LNCAP (cell line): ENCODE results near the gene LBR.

Experiments used
- TF ChIP-seq, protein P1 (sequence below): fragments of 450-650 bp; IDR thresholded peaks from 2 replicates; pipeline ENCODE4 v1.5.1; 2017; ENCODE audit warnings: mild to moderate bottlenecking

The LBR gene

DNA sequence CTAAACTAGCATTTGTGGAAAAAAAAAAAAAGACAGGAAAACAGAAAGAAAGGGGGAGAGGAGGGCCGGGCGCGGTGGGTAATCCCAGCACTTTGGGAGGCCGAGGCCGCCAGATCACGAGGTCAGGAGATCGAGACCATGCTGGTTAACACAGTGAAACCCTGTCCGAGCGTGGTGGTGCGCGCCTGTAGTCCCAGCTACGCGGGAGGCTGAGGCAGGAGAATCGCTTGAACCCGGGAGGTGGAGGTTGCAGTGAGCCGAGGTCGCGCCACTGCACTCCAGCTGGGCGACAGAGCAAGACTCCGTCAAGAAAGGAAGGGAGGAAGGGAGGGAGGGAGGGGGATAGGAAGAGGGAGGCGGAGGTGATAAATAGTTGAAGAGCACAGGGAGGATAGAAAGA lies 54.7 kb downstream of the LBR start:
- TF ChIP-seq, protein P1, sequence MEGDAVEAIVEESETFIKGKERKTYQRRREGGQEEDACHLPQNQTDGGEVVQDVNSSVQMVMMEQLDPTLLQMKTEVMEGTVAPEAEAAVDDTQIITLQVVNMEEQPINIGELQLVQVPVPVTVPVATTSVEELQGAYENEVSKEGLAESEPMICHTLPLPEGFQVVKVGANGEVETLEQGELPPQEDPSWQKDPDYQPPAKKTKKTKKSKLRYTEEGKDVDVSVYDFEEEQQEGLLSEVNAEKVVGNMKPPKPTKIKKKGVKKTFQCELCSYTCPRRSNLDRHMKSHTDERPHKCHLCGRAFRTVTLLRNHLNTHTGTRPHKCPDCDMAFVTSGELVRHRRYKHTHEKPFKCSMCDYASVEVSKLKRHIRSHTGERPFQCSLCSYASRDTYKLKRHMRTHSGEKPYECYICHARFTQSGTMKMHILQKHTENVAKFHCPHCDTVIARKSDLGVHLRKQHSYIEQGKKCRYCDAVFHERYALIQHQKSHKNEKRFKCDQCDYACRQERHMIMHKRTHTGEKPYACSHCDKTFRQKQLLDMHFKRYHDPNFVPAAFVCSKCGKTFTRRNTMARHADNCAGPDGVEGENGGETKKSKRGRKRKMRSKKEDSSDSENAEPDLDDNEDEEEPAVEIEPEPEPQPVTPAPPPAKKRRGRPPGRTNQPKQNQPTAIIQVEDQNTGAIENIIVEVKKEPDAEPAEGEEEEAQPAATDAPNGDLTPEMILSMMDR, result no peak

DNA sequence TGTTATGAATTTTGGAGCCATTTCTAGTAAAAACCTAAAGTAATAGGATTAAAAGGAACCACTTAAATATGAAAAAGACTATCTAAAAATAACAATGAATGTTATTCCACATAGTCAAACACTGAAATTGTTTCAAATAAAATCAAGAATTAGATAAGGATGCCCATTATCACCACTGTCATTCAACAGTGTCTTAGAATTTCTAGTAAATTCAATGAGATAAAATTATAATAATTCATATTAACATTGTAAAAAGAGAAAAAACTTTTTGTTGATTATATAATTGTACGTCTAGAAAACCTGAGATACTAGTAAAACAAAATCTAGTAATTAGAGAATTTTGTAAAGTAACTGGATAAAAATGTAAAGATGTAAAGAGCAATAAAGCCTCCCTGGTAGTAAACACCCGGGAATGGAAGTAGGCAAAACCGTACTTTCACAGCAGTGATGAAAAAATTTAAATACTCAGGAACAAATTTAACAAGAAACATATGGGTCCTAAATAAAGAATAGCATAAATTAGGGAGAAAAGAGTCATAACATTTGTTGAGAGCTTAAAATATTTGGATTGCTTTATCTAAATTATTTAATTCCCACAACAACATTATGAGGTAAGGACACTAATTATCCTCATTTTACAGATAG lies 56.4 kb downstream of the LBR start:
- TF ChIP-seq, protein P1, result no peak

DNA sequence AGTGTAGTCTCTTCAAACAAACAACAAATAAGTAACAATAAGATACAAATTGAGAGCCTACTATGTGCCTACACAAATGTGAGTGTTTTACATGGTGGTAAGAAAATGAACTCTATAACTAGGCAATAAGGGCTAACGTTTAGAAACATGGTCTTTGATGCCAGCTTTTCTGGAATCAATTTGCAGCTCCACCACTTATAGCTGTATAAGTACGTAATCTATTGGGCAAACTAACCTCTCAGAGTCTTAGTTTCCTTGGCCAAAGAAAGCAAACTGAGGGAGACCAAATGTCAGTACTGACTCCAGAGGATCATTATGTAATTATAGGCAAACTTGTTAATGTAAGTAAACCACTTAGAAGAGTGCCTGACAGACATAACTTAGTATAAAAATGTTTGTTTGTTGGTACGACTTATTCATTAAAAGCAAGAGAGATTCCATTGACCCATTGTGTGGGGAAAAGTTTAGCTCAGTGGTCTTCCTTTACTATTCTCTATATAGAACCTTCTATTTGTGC lies 59.7 kb downstream of the LBR start:
- TF ChIP-seq, protein P1, result no peak

DNA sequence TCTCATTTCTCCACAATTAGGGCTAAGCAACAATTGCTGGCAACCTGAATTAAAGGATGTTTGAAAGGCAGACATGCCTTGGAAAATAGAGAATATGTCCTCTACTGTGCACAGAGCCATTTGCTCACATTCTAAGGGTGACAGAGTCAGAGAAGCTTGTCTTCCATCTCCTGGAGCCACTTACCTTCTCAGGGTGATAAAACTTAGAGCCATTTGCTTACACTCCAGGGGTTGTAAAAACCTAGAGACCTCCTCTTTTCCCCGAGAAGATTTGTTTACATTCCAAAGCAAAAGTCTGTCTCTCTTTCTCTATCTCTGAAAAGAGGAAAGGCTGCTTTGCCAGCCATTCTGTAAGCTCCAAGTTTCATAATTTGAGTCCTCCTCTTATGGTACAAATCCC lies 61.3 kb downstream of the LBR start:
- TF ChIP-seq, protein P1, result no peak

DNA sequence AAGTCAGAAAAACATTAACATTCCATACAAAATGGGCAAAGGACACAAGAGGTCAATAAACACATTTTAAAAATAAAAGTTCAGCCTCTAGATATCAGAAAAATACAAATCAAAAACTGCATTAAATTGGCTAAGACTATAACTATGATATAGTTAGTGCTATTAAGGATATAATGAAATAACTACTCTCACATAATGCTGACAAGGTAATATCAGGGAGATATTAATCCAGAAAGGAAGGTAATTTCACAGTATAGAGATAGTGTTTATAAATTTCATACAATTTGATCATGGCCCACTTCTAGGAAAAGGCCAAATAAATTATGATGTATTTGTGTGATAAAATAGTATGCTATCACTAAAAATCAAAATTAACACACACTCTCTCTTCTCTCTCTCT lies 61.8 kb downstream of the LBR start:
- TF ChIP-seq, protein P1, result no peak

DNA sequence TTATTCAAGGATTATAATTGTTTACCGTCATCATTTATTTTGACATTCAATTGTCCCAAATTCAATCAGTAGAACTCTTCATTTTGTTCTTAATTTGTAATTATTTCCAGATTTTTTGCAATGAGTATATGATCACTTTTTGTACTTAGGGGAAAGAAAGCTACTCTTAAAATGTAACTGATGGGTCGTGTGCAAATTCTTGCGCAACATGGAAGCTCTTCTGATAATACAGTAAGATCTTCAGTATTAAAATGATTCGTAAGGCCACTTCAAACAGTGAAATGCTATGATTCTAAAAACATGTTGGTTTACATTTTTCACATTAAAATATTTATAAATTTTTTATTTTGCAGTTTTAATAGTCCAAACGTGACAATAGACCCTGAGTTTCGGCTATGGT lies 63.4 kb downstream of the LBR start:
- TF ChIP-seq, protein P1, result no peak

DNA sequence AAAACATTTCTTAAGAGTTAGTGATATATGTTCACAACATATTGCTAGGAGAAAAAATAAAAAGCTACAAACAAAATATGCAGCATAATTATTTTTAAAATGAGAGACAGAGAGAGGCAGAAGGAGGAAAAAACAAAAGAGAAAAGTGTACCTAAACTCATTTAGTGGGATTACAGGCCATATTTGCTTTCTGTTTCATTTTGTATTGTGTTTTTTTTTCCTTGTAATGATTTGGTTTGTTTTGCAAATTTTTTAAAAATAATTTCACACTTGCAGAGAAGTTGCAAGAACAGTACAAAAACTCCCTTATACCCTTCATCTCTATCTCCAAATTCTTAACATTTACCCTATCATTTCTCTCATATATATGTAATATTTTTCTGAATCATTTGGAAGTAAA lies 65.0 kb downstream of the LBR start:
- TF ChIP-seq, protein P1, result no peak

DNA sequence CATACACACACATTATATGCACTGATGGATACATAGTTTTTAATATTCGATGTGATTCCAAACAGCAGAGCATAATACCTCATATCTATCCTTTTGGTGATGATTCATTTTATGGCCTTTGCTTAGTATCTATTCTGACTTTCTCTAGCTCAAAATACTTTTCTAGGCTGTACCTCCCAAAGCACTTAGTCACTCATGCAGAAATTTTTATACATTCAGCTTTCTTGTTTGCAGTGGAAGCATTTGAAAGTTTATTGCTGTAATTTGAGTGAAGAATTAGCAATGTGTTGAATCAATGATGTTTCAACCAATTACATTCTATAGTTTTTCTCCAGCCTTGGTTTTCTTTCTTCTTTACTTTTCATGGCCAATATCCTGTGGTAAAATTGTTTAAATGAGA lies 66.7 kb downstream of the LBR start:
- TF ChIP-seq, protein P1, result no peak
